Measurements from ENCODE around the gene CLCNKB. TPM values are rescaled to one million over a fixed set of nuclear protein-coding genes. Genes with fewer than 3 reads are reported as not detected.
"Not testable (repeated sequence)": the region's sequence is repeated elsewhere in the genome, so short reads cannot be mapped to it uniquely, and the experiment has no call there.

Gene CLCNKB
- total RNA-seq, 1 donor from 2014 or later, result 3.0 TPM

- peak; percentile 81 to 95 for DNase-seq (ENCODE audit: low spot score in 2 of 2, unreplicated experiment in 2 of 2)
- peaks cover 1% of the 10 kb centered on the region for H3K27me3 Mint-ChIP-seq (ENCODE audit: low read depth)
- no peaks in the 10 kb centered on the region for H3K36me3 Mint-ChIP-seq
- H3K4me1 Mint-ChIP-seq, result peaks cover 7% of the 10 kb centered on the region
- H3K27ac Mint-ChIP-seq, result peak overlapping the region; percentile 51
- TF ChIP-seq CTCF (IDR thresholded peaks at IDR 0.05; ENCODE audit: unreplicated experiment), result peak; percentile 92
- H3K9me3 Mint-ChIP-seq, result no peaks in the 10 kb centered on the region
- peak overlapping the region; percentile 30 for H3K4me3 Mint-ChIP-seq
These were observed 12.3 kb downstream of the CLCNKB start for GRCh38 chr1:16055613-16056520.

- H3K4me3 Mint-ChIP-seq; H3K9me3 Mint-ChIP-seq; H3K27ac Mint-ChIP-seq; H3K27me3 Mint-ChIP-seq (ENCODE audit: low read depth); H3K36me3 Mint-ChIP-seq; DNase-seq (ENCODE audit: low spot score in 2 of 2, unreplicated experiment in 2 of 2): not testable (repeated sequence)
- H3K4me1 Mint-ChIP-seq, result peaks cover 12% of the 10 kb centered on the region
These were observed 12.9 kb downstream of the CLCNKB start for GRCh38 chr1:16056521-16056912.

- not testable (repeated sequence) for H3K36me3 Mint-ChIP-seq; H3K27me3 Mint-ChIP-seq (ENCODE audit: low read depth); DNase-seq (ENCODE audit: low spot score in 2 of 2, unreplicated experiment in 2 of 2); H3K9me3 Mint-ChIP-seq; H3K4me3 Mint-ChIP-seq; H3K27ac Mint-ChIP-seq
- peaks cover 12% of the 10 kb centered on the region for H3K4me1 Mint-ChIP-seq
These were observed 13.8 kb downstream of the CLCNKB start for GRCh38 chr1:16057314-16057915.

- not testable (repeated sequence) for DNase-seq (ENCODE audit: low spot score in 2 of 2, unreplicated experiment in 2 of 2); H3K4me3 Mint-ChIP-seq; H3K27ac Mint-ChIP-seq; H3K9me3 Mint-ChIP-seq; H3K27me3 Mint-ChIP-seq (ENCODE audit: low read depth); H3K36me3 Mint-ChIP-seq
- peaks cover 12% of the 10 kb centered on the region for H3K4me1 Mint-ChIP-seq
These were observed 15.0 kb downstream of the CLCNKB start for GRCh38 chr1:16058394-16059120.

- H3K4me1 Mint-ChIP-seq, result peaks cover 14% of the 10 kb centered on the region
- H3K27ac Mint-ChIP-seq, result no peak overlapping the region
- TF ChIP-seq CTCF (IDR thresholded peaks at IDR 0.05; ENCODE audit: unreplicated experiment), result no peak
- no peaks in the 10 kb centered on the region for H3K9me3 Mint-ChIP-seq
- no peak for DNase-seq (ENCODE audit: low spot score in 2 of 2, unreplicated experiment in 2 of 2)
- no peak overlapping the region for H3K4me3 Mint-ChIP-seq
- H3K27me3 Mint-ChIP-seq (ENCODE audit: low read depth), result peaks cover 1% of the 10 kb centered on the region
- no peaks in the 10 kb centered on the region for H3K36me3 Mint-ChIP-seq
These were observed 17.7 kb downstream of the CLCNKB start for GRCh38 chr1:16061266-16061665.

GRCh38 chr1:16061989-16062686 is 18.6 kb downstream of the CLCNKB start:
- H3K4me3 Mint-ChIP-seq; H3K36me3 Mint-ChIP-seq; H3K27ac Mint-ChIP-seq; DNase-seq (ENCODE audit: low spot score in 2 of 2, unreplicated experiment in 2 of 2); H3K27me3 Mint-ChIP-seq (ENCODE audit: low read depth); H3K9me3 Mint-ChIP-seq: not testable (repeated sequence)
- peaks cover 14% of the 10 kb centered on the region for H3K4me1 Mint-ChIP-seq

GRCh38 chr1:16062687-16063075 is 19.1 kb downstream of the CLCNKB start:
- peaks cover 18% of the 10 kb centered on the region for H3K4me1 Mint-ChIP-seq
- H3K36me3 Mint-ChIP-seq; H3K27ac Mint-ChIP-seq; H3K4me3 Mint-ChIP-seq; H3K27me3 Mint-ChIP-seq (ENCODE audit: low read depth); DNase-seq (ENCODE audit: low spot score in 2 of 2, unreplicated experiment in 2 of 2); H3K9me3 Mint-ChIP-seq: not testable (repeated sequence)

Data from mesothelial cell of epicardium (in vitro differentiated cells).